GM23338 (cell line): Measurements from ENCODE around the gene BMPR1B. TPM values are rescaled to one million over a fixed set of nuclear protein-coding genes. Genes with fewer than 3 reads are reported as not detected.

ENCODE experiments used
- ATAC-seq: fragments of 200-7000 bp; cut with Tn5 transposase; 3 replicates; pipeline ENCODE4 v1.9.1; 2020
- DNase-seq: peaks from one replicate; pipeline ENCODE4 v3.0.0-alpha.2; 2015; ENCODE audit warnings: low spot score
- H2AFZ ChIP-seq: fragments of 200-600 bp; sonication (generic); 2 replicates; pipeline ENCODE4 v1.8.0; 2016; ENCODE audit warnings: antibody characterized with exemption, mild to moderate bottlenecking, moderate library complexity
- H3F3A ChIP-seq: fragments of 200-600 bp; sonication (generic); replicated peaks from 2 replicates; pipeline ENCODE4 v1.8.0; 2017; ENCODE audit warnings: antibody characterized with exemption, mixed run types, low read depth
- H3K27ac ChIP-seq: fragments of 200-600 bp; sonication (generic); 2 replicates; pipeline ENCODE4 v1.6.1; 2016; ENCODE audit warnings: low read depth
- H3K27me3 ChIP-seq: fragments of 200-600 bp; sonication (generic); 2 replicates; pipeline ENCODE4 v1.8.0; 2016; ENCODE audit warnings: mild to moderate bottlenecking, mixed run types, moderate library complexity; ENCODE audit not compliant: insufficient read depth
- H3K36me3 ChIP-seq: fragments of 200-600 bp; sonication (generic); 2 replicates; pipeline ENCODE4 v1.8.0; 2016; ENCODE audit warnings: mild to moderate bottlenecking; ENCODE audit not compliant: insufficient read depth
- H3K4me1 ChIP-seq: fragments of 200-600 bp; sonication (generic); 2 replicates; pipeline ENCODE4 v1.8.0; 2016; ENCODE audit warnings: mild to moderate bottlenecking, moderate library complexity; ENCODE audit not compliant: insufficient read depth
- H3K4me2 ChIP-seq: fragments of 200-600 bp; sonication (generic); 2 replicates; pipeline ENCODE4 v1.7.1; 2017; ENCODE audit warnings: mixed run types
- H3K4me3 ChIP-seq: fragments of 200-600 bp; sonication (generic); 2 replicates; pipeline ENCODE4 v1.6.1; 2016; ENCODE audit warnings: mixed run types
- H3K79me2 ChIP-seq: fragments of 200-600 bp; sonication (generic); replicated peaks from 2 replicates; pipeline ENCODE4 v1.8.0; 2017; ENCODE audit warnings: mild to moderate bottlenecking; ENCODE audit not compliant: insufficient read depth
- H3K9me2 ChIP-seq: fragments of 200-600 bp; sonication (generic); 2 replicates; pipeline ENCODE4 v1.8.0; 2017; ENCODE audit not compliant: insufficient read depth
- H4K20me1 ChIP-seq: fragments of 200-600 bp; sonication (generic); replicated peaks from 2 replicates; pipeline ENCODE4 v1.8.0; 2017; ENCODE audit warnings: mild to moderate bottlenecking; ENCODE audit not compliant: insufficient read depth
- H3K27ac Mint-ChIP-seq: 2 replicates; pipeline ENCODE4 v1.8.0; 2020; ENCODE audit warnings: inconsistent platforms, mild to moderate bottlenecking, moderate library complexity, mixed read lengths
- H3K27me3 Mint-ChIP-seq: 3 replicates; pipeline ENCODE4 v1.8.0; 2022; ENCODE audit warnings: low read depth, mild to moderate bottlenecking, moderate library complexity, mixed read lengths, inconsistent platforms; ENCODE audit not compliant: insufficient read depth, poor library complexity
- H3K36me3 Mint-ChIP-seq: 3 replicates; pipeline ENCODE4 v1.8.0; 2021; ENCODE audit warnings: low read depth, mild to moderate bottlenecking, inconsistent platforms, moderate library complexity, mixed read lengths
- H3K4me1 Mint-ChIP-seq: 3 replicates; pipeline ENCODE4 v1.8.0; 2020; ENCODE audit warnings: mild to moderate bottlenecking, inconsistent platforms, mixed read lengths
- H3K4me3 Mint-ChIP-seq: 3 replicates; pipeline ENCODE4 v1.8.0; 2021; ENCODE audit warnings: moderate library complexity, mild to moderate bottlenecking, inconsistent platforms, mixed read lengths
- H3K9me3 Mint-ChIP-seq: 3 replicates; pipeline ENCODE4 v1.8.0; 2020; ENCODE audit warnings: moderate library complexity, mild to moderate bottlenecking, inconsistent platforms, mixed read lengths
- EZH2 ChIP-seq: fragments of 200-600 bp; sonication (generic); IDR thresholded peaks from one replicate; pipeline ENCODE4 v1.8.0; 2017; ENCODE audit warnings: antibody characterized with exemption, mild to moderate bottlenecking, low read depth; ENCODE audit not compliant: unreplicated experiment
- EZH2phosphoT487 ChIP-seq: fragments of 200-600 bp; sonication (generic); IDR thresholded peaks from one replicate; pipeline ENCODE4 v1.8.1; 2018; ENCODE audit warnings: antibody characterized with exemption; ENCODE audit not compliant: unreplicated experiment
- JUNB ChIP-seq: IDR thresholded peaks from one replicate; pipeline ENCODE4 v1.6.1; 2016; ENCODE audit warnings: antibody characterized with exemption; ENCODE audit not compliant: unreplicated experiment
- NANOG ChIP-seq: IDR thresholded peaks from 2 replicates; pipeline ENCODE4 v1.6.1; 2016; ENCODE audit warnings: antibody characterized with exemption, borderline replicate concordance
- STAT1 ChIP-seq: IDR thresholded peaks from one replicate; pipeline ENCODE4 v1.6.1; 2016; ENCODE audit warnings: antibody characterized with exemption; ENCODE audit not compliant: unreplicated experiment
- ZNF114 ChIP-seq: fragments of 250-450 bp; sonication (Bioruptor Pico); IDR thresholded peaks from 2 replicates; pipeline ENCODE4 v1.5.0; 2020; ENCODE audit warnings: mild to moderate bottlenecking, moderate library complexity
- polyA plus RNA-seq: library from polyadenylated mRNA; unstranded; fragments of >200 nt; fragmentation: Nextera tagmentation; extraction: Ambion mirVana; gene quantifications from 2 replicates; pipeline ENCODE4 v1.2.1, GENCODE V29; 2016
- total RNA-seq: library from RNA; depleted of rRNA; stranded (reverse); fragments of >200 nt; shearing (Covaris generic); gene quantifications from 2 replicates; pipeline ENCODE4 v1.2.3, GENCODE V29; 2014
- TF ChIP-seq, protein P1 (sequence below), 2 experiments: fragments of 200-600 bp in 1 of 2; sonication (generic) in 1 of 2; conservative IDR thresholded peaks; 2 replicates each; pipeline versions ENCODE4 v1.5.1 to v1.6.1; 2016 to 2017; ENCODE audit warnings: antibody characterized with exemption in 2 of 2, low read depth in 2 of 2, mild to moderate bottlenecking in 2 of 2, moderate library complexity in 1 of 2
- TF ChIP-seq, protein P2 (sequence below): fragments of 250-450 bp; sonication (Bioruptor Pico); IDR thresholded peaks from 2 replicates; pipeline ENCODE4 v1.5.0; 2020; ENCODE audit warnings: mild to moderate bottlenecking, moderate library complexity
- TF ChIP-seq, protein P3 (sequence below): IDR thresholded peaks from 2 replicates; pipeline ENCODE4 v1.6.1; 2016; ENCODE audit warnings: antibody characterized with exemption

BMPR1B gene
- total and polyA plus RNA-seq, 2 experiments from 2014 or later = 0.48 to 1.0 TPM

DNA sequence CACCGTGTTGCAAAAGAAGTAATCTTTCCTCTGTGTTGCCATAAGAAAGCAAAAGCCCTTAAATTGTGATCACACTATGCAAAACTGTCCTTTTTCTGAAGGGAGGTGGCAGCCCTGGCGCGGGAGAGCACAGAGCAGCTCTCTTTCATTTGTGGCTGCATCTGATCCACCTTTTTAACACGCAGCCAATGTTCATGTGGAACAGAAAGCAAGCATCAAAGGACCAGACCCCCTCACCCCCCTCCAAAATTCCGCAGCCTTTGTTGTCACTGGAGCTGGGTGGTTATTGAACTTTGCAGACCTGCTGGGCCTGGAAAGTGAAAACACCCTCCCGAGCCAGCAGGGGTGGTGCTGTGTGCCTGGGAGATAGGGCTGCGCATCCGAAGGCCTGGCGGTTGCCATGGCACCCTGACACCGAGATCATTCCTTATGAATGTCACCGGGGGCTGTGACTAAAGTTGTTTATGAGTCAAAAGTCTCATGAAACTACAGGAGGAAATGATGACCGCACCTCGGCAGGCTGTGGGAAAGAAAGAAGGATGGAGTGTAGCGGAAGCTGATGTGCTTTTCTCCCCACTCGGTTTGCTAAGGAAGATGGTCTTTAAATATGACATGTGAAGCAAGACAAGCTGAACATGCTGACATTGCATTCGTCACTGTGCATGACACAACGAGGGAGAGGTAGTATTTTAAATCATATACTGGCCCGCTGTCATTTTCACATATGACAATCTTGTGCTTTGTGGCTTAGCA, 423.7 kb downstream of the BMPR1B start:
- TF ChIP-seq EZH2phosphoT487 = no peak
- TF ChIP-seq, protein P1, sequence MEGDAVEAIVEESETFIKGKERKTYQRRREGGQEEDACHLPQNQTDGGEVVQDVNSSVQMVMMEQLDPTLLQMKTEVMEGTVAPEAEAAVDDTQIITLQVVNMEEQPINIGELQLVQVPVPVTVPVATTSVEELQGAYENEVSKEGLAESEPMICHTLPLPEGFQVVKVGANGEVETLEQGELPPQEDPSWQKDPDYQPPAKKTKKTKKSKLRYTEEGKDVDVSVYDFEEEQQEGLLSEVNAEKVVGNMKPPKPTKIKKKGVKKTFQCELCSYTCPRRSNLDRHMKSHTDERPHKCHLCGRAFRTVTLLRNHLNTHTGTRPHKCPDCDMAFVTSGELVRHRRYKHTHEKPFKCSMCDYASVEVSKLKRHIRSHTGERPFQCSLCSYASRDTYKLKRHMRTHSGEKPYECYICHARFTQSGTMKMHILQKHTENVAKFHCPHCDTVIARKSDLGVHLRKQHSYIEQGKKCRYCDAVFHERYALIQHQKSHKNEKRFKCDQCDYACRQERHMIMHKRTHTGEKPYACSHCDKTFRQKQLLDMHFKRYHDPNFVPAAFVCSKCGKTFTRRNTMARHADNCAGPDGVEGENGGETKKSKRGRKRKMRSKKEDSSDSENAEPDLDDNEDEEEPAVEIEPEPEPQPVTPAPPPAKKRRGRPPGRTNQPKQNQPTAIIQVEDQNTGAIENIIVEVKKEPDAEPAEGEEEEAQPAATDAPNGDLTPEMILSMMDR (conservative IDR thresholded peaks at IDR 0.05; ENCODE audit: low read depth in 2 of 2) = peak; percentile 22 to 26; a peak in 2 of 4 replicates
- DNase-seq (peak; percentile 77), ATAC-seq (peak; percentile 99)
- Histone ChIP-seq H3K9me2 (no peaks in the 10 kb centered on the region), H3K4me2 (0 out of 2 replicates have a peak overlapping the region, but pooled peaks have one; percentile 60), H3K4me1 (peaks cover 12% of the 10 kb centered on the region), H3K36me3 (no peaks in the 10 kb centered on the region), H3K27ac (no peak overlapping the region), H4K20me1 (no peaks in the 10 kb centered on the region), H3K27me3 (no peaks in the 10 kb centered on the region), H3F3A (no peaks in the 10 kb centered on the region), H2AFZ (peak overlapping the region; percentile 59; the same call in 1 of the 2 replicates), H3K4me3 (0 out of 2 replicates have a peak overlapping the region, but pooled peaks have one; percentile 26), H3K79me2 (no peaks in the 10 kb centered on the region)
- no peak overlapping the region for H3K27ac Mint-ChIP-seq
- peaks cover 18% of the 10 kb centered on the region for H3K4me1 Mint-ChIP-seq
- peaks cover 19% of the 10 kb centered on the region for H3K9me3 Mint-ChIP-seq
- peaks cover 10% of the 10 kb centered on the region for H3K27me3 Mint-ChIP-seq
- H3K36me3 Mint-ChIP-seq = peaks cover 18% of the 10 kb centered on the region
- no peak overlapping the region for H3K4me3 Mint-ChIP-seq

DNA sequence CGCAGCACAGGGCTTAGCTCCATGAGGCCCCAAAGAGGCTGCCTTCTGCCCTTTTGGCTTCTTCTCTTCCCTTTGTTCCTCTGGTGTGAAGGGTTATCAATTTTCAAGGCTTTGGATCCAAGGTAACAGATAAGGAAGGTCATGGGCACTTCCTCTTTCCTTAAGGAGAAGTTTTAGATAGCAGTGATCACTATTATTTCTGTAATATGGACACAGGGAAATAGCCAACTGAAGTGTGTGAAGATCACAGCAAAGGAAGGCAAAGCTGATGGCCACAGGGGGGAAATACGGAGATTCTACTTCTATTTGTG, 424.2 kb downstream of the BMPR1B start:
- Mint-ChIP-seq H3K27me3 (peaks cover 10% of the 10 kb centered on the region), H3K4me1 (peaks cover 20% of the 10 kb centered on the region), H3K27ac (no peak overlapping the region), H3K4me3 (no peak overlapping the region), H3K36me3 (peaks cover 15% of the 10 kb centered on the region), H3K9me3 (peaks cover 16% of the 10 kb centered on the region)
- Histone ChIP-seq H3K4me3 (no peak overlapping the region), H2AFZ (no peak overlapping the region), H3K4me1 (peaks cover 12% of the 10 kb centered on the region), H3K36me3 (no peaks in the 10 kb centered on the region), H3K27ac (no peak overlapping the region), H3F3A (no peaks in the 10 kb centered on the region), H3K79me2 (no peaks in the 10 kb centered on the region), H3K4me2 (no peak overlapping the region), H3K27me3 (no peaks in the 10 kb centered on the region), H3K9me2 (no peaks in the 10 kb centered on the region), H4K20me1 (no peaks in the 10 kb centered on the region)
- DNase-seq (no peak), ATAC-seq (no peak)
- TF ChIP-seq STAT1 = no peak
- TF ChIP-seq, protein P2, sequence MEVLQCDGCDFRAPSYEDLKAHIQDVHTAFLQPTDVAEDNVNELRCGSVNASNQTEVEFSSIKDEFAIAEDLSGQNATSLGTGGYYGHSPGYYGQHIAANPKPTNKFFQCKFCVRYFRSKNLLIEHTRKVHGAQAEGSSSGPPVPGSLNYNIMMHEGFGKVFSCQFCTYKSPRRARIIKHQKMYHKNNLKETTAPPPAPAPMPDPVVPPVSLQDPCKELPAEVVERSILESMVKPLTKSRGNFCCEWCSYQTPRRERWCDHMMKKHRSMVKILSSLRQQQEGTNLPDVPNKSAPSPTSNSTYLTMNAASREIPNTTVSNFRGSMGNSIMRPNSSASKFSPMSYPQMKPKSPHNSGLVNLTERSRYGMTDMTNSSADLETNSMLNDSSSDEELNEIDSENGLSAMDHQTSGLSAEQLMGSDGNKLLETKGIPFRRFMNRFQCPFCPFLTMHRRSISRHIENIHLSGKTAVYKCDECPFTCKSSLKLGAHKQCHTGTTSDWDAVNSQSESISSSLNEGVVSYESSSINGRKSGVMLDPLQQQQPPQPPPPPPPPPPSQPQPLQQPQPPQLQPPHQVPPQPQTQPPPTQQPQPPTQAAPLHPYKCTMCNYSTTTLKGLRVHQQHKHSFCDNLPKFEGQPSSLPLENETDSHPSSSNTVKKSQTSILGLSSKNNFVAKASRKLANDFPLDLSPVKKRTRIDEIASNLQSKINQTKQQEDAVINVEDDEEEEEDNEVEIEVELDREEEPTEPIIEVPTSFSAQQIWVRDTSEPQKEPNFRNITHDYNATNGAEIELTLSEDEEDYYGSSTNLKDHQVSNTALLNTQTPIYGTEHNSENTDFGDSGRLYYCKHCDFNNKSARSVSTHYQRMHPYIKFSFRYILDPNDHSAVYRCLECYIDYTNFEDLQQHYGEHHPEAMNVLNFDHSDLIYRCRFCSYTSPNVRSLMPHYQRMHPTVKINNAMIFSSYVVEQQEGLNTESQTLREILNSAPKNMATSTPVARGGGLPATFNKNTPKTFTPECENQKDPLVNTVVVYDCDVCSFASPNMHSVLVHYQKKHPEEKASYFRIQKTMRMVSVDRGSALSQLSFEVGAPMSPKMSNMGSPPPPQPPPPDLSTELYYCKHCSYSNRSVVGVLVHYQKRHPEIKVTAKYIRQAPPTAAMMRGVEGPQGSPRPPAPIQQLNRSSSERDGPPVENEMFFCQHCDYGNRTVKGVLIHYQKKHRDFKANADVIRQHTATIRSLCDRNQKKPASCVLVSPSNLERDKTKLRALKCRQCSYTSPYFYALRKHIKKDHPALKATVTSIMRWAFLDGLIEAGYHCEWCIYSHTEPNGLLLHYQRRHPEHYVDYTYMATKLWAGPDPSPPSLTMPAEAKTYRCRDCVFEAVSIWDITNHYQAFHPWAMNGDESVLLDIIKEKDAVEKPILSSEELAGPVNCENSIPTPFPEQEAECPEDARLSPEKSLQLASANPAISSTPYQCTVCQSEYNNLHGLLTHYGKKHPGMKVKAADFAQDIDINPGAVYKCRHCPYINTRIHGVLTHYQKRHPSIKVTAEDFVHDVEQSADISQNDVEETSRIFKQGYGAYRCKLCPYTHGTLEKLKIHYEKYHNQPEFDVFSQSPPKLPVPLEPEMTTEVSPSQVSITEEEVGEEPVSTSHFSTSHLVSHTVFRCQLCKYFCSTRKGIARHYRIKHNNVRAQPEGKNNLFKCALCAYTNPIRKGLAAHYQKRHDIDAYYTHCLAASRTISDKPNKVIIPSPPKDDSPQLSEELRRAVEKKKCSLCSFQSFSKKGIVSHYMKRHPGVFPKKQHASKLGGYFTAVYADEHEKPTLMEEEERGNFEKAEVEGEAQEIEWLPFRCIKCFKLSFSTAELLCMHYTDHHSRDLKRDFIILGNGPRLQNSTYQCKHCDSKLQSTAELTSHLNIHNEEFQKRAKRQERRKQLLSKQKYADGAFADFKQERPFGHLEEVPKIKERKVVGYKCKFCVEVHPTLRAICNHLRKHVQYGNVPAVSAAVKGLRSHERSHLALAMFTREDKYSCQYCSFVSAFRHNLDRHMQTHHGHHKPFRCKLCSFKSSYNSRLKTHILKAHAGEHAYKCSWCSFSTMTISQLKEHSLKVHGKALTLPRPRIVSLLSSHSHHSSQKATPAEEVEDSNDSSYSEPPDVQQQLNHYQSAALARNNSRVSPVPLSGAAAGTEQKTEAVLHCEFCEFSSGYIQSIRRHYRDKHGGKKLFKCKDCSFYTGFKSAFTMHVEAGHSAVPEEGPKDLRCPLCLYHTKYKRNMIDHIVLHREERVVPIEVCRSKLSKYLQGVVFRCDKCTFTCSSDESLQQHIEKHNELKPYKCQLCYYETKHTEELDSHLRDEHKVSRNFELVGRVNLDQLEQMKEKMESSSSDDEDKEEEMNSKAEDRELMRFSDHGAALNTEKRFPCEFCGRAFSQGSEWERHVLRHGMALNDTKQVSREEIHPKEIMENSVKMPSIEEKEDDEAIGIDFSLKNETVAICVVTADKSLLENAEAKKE (CRISPR knock-in tag) = no peak
- no peak for TF ChIP-seq EZH2
- TF ChIP-seq, protein P1 (conservative IDR thresholded peaks at IDR 0.05; ENCODE audit: low read depth in 2 of 2) = no peak
- TF ChIP-seq EZH2phosphoT487 = no peak
- TF ChIP-seq, protein P3, sequence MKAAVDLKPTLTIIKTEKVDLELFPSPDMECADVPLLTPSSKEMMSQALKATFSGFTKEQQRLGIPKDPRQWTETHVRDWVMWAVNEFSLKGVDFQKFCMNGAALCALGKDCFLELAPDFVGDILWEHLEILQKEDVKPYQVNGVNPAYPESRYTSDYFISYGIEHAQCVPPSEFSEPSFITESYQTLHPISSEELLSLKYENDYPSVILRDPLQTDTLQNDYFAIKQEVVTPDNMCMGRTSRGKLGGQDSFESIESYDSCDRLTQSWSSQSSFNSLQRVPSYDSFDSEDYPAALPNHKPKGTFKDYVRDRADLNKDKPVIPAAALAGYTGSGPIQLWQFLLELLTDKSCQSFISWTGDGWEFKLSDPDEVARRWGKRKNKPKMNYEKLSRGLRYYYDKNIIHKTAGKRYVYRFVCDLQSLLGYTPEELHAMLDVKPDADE = no peak
- TF ChIP-seq JUNB = no peak
- no peak for TF ChIP-seq NANOG
- no peak for TF ChIP-seq ZNF114
